ENCODE measurements around the gene HECTD4. TPM values are rescaled to one million over a fixed set of nuclear protein-coding genes. Genes with fewer than 3 reads are reported as not detected.

Gene HECTD4
- total RNA-seq, 1 donor from 2014 or later = 22.7 TPM

- Histone ChIP-seq H3K27me3 (ENCODE audit: control insufficient read depth, insufficient read depth, low read length) (no peaks in the 10 kb centered on the region), H3K36me3 (ENCODE audit: control insufficient read depth, insufficient read depth, low read length) (peaks cover 2% of the 10 kb centered on the region), H3K4me3 (ENCODE audit: low read depth, low read length) (no peak overlapping the region)
- DNase-seq (ENCODE audit: low read depth) = no peak
- TF ChIP-seq CTCF (IDR thresholded peaks at IDR 0.05; ENCODE audit: insufficient read depth, low read length, poor library complexity, severe bottlenecking) = no peak
These were observed 191.0 kb downstream of the HECTD4 start for GRCh38 chr12:112191201-112191600.

- no peak for TF ChIP-seq CTCF (IDR thresholded peaks at IDR 0.05; ENCODE audit: insufficient read depth, low read length, poor library complexity, severe bottlenecking)
- no peak for DNase-seq (ENCODE audit: low read depth)
- Histone ChIP-seq H3K27me3 (ENCODE audit: control insufficient read depth, insufficient read depth, low read length) (no peaks in the 10 kb centered on the region), H3K36me3 (ENCODE audit: control insufficient read depth, insufficient read depth, low read length) (peaks cover 2% of the 10 kb centered on the region), H3K4me3 (ENCODE audit: low read depth, low read length) (no peak overlapping the region)
These were observed 191.8 kb downstream of the HECTD4 start for GRCh38 chr12:112190231-112191025.

- no peak for TF ChIP-seq CTCF (IDR thresholded peaks at IDR 0.05; ENCODE audit: insufficient read depth, low read length, poor library complexity, severe bottlenecking)
- Histone ChIP-seq H3K36me3 (ENCODE audit: control insufficient read depth, insufficient read depth, low read length) (peaks cover 3% of the 10 kb centered on the region), H3K4me3 (ENCODE audit: low read depth, low read length) (no peak overlapping the region), H3K27me3 (ENCODE audit: control insufficient read depth, insufficient read depth, low read length) (no peaks in the 10 kb centered on the region)
- no peak for DNase-seq (ENCODE audit: low read depth)
These were observed 194.0 kb downstream of the HECTD4 start for GRCh38 chr12:112188130-112188830.

GRCh38 chr12:112185093-112185923 lies 196.9 kb downstream of the HECTD4 start:
- DNase-seq (ENCODE audit: low read depth) = no peak
- peaks cover 3% of the 10 kb centered on the region for H3K36me3 ChIP-seq (ENCODE audit: control insufficient read depth, insufficient read depth, low read length)

More at GRCh38 chr12:112185093-112185923, 196.9 kb downstream of the HECTD4 start:
- Histone ChIP-seq H3K4me3 (ENCODE audit: low read depth, low read length) (no peak overlapping the region), H3K27me3 (ENCODE audit: control insufficient read depth, insufficient read depth, low read length) (no peaks in the 10 kb centered on the region)
- no peak for TF ChIP-seq CTCF (IDR thresholded peaks at IDR 0.05; ENCODE audit: insufficient read depth, low read length, poor library complexity, severe bottlenecking)
